ENCODE data around the gene TSPAN9. TPM values are rescaled to one million over a fixed set of nuclear protein-coding genes. Genes with fewer than 3 reads are reported as not detected.

TSPAN9 gene
- total RNA-seq, 1 experiment from 2014 or later, result 23.0 TPM

- Histone ChIP-seq H3K4me3 (no peak overlapping the region), H3K36me3 (peaks cover 74% of the 10 kb centered on the region), H3K9me3 (replicated peaks) (no peaks in the 10 kb centered on the region), H3K4me1 (replicated peaks) (no peaks in the 10 kb centered on the region), H3K27ac (no peak overlapping the region), H3K27me3 (replicated peaks) (no peaks in the 10 kb centered on the region)
- no peak for DNase-seq (ENCODE audit: low read depth in 1 of 2, low spot score in 2 of 2)
Measured at GRCh38 chr12:3040026-3040656, 37.0 kb upstream of the TSPAN9 start.

- Histone ChIP-seq H3K4me1 (replicated peaks) (no peaks in the 10 kb centered on the region), H3K4me3 (no peak overlapping the region), H3K27ac (no peak overlapping the region), H3K9me3 (replicated peaks) (no peaks in the 10 kb centered on the region), H3K36me3 (peaks cover 68% of the 10 kb centered on the region), H3K27me3 (replicated peaks) (no peaks in the 10 kb centered on the region)
- no peak for DNase-seq (ENCODE audit: low read depth in 1 of 2, low spot score in 2 of 2)
Measured at GRCh38 chr12:3040663-3041544, 36.3 kb upstream of the TSPAN9 start.

DNA sequence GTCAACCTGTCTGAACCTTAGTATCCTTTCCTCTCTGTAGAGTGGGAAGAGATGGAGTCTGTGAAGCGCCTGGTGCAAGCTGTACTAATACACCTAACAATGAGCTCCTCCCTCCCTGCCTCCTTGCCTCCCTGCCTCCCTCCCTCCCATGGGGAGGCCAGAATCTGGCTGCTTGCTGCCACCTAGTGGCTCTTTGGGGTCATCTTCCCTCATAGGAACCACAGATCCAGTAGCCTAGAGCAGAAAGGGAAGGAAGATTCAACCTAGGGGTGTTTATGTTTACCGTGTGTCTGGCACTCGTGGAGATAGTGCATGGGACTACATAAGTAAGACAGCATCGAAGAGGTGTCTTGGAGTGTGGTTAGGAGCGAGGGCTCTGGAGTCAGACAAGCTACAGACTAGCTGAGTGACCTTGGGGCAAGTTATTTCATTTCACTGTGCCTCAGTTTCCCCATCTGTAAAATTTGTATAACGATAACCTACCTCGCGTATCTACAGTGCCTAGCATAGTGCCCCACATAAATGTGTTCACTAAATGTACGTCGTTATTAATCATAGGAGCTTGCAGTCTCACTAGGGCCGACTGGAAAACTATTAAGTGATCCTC, 35.5 kb upstream of the TSPAN9 start:
- peak in 1 of 2 experiments; percentile 57 for DNase-seq (ENCODE audit: low read depth in 1 of 2, low spot score in 2 of 2)

DNA sequence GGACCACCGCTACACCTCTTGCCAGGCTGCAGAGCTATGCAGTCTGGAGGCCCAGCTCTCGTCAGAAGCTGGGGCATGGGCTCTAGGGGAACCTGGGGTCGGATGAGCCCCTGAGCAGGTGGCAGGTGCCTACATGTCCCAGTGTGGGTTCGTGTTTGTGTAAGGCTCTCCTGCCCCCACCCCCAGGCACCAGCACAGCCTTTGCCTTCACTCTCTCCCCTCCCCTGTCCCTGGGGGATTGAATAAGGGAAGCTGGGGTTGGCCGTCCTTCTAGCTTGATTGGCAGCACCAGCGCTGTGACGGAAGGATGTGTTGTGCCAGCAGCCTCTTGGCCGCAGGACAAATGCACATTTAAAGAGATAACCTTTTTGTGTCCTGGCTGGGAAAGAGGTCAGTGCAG, 34.8 kb upstream of the TSPAN9 start:
- no peaks in the 10 kb centered on the region for H3K27me3 ChIP-seq (replicated peaks)
- H3K27ac ChIP-seq, result no peak overlapping the region
- no peaks in the 10 kb centered on the region for H3K9me3 ChIP-seq (replicated peaks)
- no peak for DNase-seq (ENCODE audit: low read depth in 1 of 2, low spot score in 2 of 2)
- no peak overlapping the region for H3K4me3 ChIP-seq
- H3K4me1 ChIP-seq (replicated peaks), result 0 out of 2 replicates have a peak, but pooled peaks cover 4% of the 10 kb centered on the region
- H3K36me3 ChIP-seq, result peaks cover 53% of the 10 kb centered on the region

More for the DNA sequence above, 35.5 kb upstream of the TSPAN9 start:
- H3K27ac ChIP-seq, result no peak overlapping the region
- H3K4me1 ChIP-seq (replicated peaks), result 0 out of 2 replicates have a peak, but pooled peaks cover 4% of the 10 kb centered on the region
- H3K27me3 ChIP-seq (replicated peaks), result no peaks in the 10 kb centered on the region
- peaks cover 60% of the 10 kb centered on the region for H3K36me3 ChIP-seq
- H3K9me3 ChIP-seq (replicated peaks), result no peaks in the 10 kb centered on the region
- no peak overlapping the region for H3K4me3 ChIP-seq

DNA sequence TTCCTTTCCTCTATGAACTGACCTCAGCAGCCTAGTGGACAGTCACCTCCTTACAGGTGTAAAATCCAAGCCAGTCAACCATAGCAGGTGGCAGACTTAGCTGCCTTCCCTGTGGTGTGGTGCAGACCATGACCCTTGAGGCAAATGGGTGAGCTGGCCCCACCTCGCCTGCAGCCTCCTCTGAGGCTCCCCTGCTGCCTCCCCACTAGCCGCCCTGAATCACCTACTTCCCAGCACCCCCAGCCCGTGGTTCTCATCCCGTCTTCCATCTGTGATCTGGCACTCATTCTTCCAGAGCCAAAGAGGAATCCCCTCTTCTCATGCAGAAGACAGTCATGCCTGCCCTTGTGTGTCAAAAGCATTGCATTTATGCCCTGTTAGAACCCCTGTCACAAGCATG, 34.4 kb upstream of the TSPAN9 start:
- Histone ChIP-seq H3K27me3 (replicated peaks) (no peaks in the 10 kb centered on the region), H3K36me3 (peaks cover 48% of the 10 kb centered on the region), H3K4me3 (no peak overlapping the region), H3K9me3 (replicated peaks) (no peaks in the 10 kb centered on the region), H3K27ac (no peak overlapping the region), H3K4me1 (replicated peaks) (0 out of 2 replicates have a peak, but pooled peaks cover 4% of the 10 kb centered on the region)
- no peak for DNase-seq (ENCODE audit: low read depth in 1 of 2, low spot score in 2 of 2)

- H3K9me3 ChIP-seq (replicated peaks), result no peaks in the 10 kb centered on the region
- H3K4me3 ChIP-seq, result no peak overlapping the region
- no peak for DNase-seq (ENCODE audit: low read depth in 1 of 2, low spot score in 2 of 2)
Measured at GRCh38 chr12:3043406-3043805, 33.8 kb upstream of the TSPAN9 start.

GRCh38 chr12:3044141-3044630, 33.0 kb upstream of the TSPAN9 start:
- Histone ChIP-seq H3K9me3 (replicated peaks) (no peaks in the 10 kb centered on the region), H3K27ac (no peak overlapping the region)
- no peak for DNase-seq (ENCODE audit: low read depth in 1 of 2, low spot score in 2 of 2)

More at GRCh38 chr12:3043406-3043805, 33.8 kb upstream of the TSPAN9 start:
- Histone ChIP-seq H3K4me1 (replicated peaks) (0 out of 2 replicates have a peak, but pooled peaks cover 4% of the 10 kb centered on the region), H3K36me3 (peaks cover 43% of the 10 kb centered on the region), H3K27me3 (replicated peaks) (no peaks in the 10 kb centered on the region), H3K27ac (no peak overlapping the region)

DNA sequence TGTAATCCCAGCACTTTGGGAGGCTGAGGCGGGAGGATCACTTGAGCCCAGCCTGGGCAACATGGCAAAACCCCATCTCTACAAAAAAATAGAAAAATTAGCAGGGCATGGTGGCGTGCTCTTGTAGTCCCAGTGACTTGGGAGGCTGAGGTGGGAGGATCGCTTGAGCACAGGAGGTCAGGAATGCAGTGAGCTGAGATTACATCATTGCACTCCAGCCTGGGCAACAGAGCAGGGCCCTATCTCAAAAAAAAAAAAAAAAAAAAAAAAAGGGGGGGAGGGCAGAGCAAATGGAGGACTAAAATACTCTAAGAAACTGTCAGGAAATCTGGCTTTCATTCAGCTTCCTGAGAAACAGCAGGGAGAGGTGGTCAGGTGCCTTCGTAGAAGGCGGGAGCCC, 31.7 kb upstream of the TSPAN9 start:
- Histone ChIP-seq H3K4me1 (replicated peaks) (0 out of 2 replicates have a peak, but pooled peaks cover 4% of the 10 kb centered on the region), H3K27ac (no peak overlapping the region), H3K4me3 (no peak overlapping the region), H3K9me3 (replicated peaks) (no peaks in the 10 kb centered on the region), H3K36me3 (peaks cover 22% of the 10 kb centered on the region), H3K27me3 (replicated peaks) (no peaks in the 10 kb centered on the region)
- DNase-seq (ENCODE audit: low read depth in 1 of 2, low spot score in 2 of 2), result no peak

More at GRCh38 chr12:3044141-3044630, 33.0 kb upstream of the TSPAN9 start:
- Histone ChIP-seq H3K27me3 (replicated peaks) (no peaks in the 10 kb centered on the region), H3K4me1 (replicated peaks) (0 out of 2 replicates have a peak, but pooled peaks cover 4% of the 10 kb centered on the region), H3K4me3 (no peak overlapping the region), H3K36me3 (peaks cover 35% of the 10 kb centered on the region)

DNA sequence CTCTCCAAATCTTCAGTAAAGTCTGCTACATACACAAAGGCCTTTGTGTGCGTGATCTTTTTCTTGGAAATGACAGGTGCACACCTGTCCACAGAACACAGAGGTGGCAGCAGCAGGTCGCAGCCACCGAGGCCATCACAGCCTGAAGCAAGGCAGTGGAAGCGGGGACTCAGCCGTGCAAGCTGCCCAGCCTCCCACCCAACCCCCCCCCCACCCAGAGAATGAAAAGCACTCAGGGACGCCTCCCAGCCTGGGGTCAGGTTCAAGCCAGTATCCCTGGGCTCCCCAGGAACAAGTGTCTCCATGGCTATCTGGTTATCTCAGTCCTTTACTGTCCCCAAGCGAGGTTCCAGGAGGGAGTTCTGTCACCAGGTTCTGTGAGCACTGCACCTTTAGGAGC, 31.2 kb upstream of the TSPAN9 start:
- DNase-seq (ENCODE audit: low read depth in 1 of 2, low spot score in 2 of 2), result no peak
- H3K27ac ChIP-seq, result no peak overlapping the region

GRCh38 chr12:3046441-3047200, 30.6 kb upstream of the TSPAN9 start:
- H3K27me3 ChIP-seq (replicated peaks), result no peaks in the 10 kb centered on the region
- H3K27ac ChIP-seq, result no peak overlapping the region
- no peak for DNase-seq (ENCODE audit: low read depth in 1 of 2, low spot score in 2 of 2)

More for the DNA sequence above, 31.2 kb upstream of the TSPAN9 start:
- Histone ChIP-seq H3K36me3 (peaks cover 17% of the 10 kb centered on the region), H3K4me3 (no peak overlapping the region), H3K27me3 (replicated peaks) (no peaks in the 10 kb centered on the region), H3K9me3 (replicated peaks) (no peaks in the 10 kb centered on the region), H3K4me1 (replicated peaks) (0 out of 2 replicates have a peak, but pooled peaks cover 4% of the 10 kb centered on the region)

GRCh38 chr12:3047961-3048360, 29.2 kb upstream of the TSPAN9 start:
- Histone ChIP-seq H3K4me1 (replicated peaks) (0 out of 2 replicates have a peak, but pooled peaks cover 4% of the 10 kb centered on the region), H3K4me3 (no peak overlapping the region), H3K9me3 (replicated peaks) (no peaks in the 10 kb centered on the region), H3K27ac (no peak overlapping the region), H3K36me3 (0 out of 2 replicates have a peak, but pooled peaks cover 6% of the 10 kb centered on the region), H3K27me3 (replicated peaks) (no peaks in the 10 kb centered on the region)
- DNase-seq (ENCODE audit: low read depth in 1 of 2, low spot score in 2 of 2), result no peak

More at GRCh38 chr12:3046441-3047200, 30.6 kb upstream of the TSPAN9 start:
- H3K9me3 ChIP-seq (replicated peaks), result no peaks in the 10 kb centered on the region
- H3K4me3 ChIP-seq, result no peak overlapping the region
- H3K4me1 ChIP-seq (replicated peaks), result 0 out of 2 replicates have a peak, but pooled peaks cover 4% of the 10 kb centered on the region
- peaks cover 13% of the 10 kb centered on the region for H3K36me3 ChIP-seq

DNA sequence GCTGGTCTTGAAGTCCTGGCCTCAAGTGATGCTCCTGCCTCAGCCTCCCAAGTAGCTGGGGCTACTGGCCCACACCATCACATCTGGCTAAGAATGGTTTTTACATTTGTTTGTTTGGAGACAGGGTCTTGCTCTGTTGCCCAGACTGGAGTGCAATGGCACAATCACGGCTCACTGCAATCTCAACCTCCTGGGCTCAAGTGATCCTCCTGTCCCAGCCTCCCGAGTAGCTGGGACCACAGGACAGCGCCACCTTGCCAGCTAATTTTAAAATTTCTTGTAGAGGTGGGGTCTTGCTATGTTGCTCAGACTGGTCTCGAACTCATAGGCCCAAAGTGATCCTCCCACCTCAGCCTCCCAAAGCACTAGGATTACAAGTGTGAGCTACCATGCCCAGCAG, 28.6 kb upstream of the TSPAN9 start:
- 0 out of 2 replicates have a peak, but pooled peaks cover 4% of the 10 kb centered on the region for H3K4me1 ChIP-seq (replicated peaks)
- no peaks in the 10 kb centered on the region for H3K9me3 ChIP-seq (replicated peaks)
- H3K36me3 ChIP-seq, result 0 out of 2 replicates have a peak, but pooled peaks cover 5% of the 10 kb centered on the region
- no peaks in the 10 kb centered on the region for H3K27me3 ChIP-seq (replicated peaks)
- no peak overlapping the region for H3K27ac ChIP-seq
- no peak overlapping the region for H3K4me3 ChIP-seq
- DNase-seq (ENCODE audit: low read depth in 1 of 2, low spot score in 2 of 2), result no peak

GRCh38 chr12:3049176-3049575, 28.0 kb upstream of the TSPAN9 start:
- Histone ChIP-seq H3K27me3 (replicated peaks) (no peaks in the 10 kb centered on the region), H3K36me3 (no peaks in the 10 kb centered on the region), H3K9me3 (replicated peaks) (no peaks in the 10 kb centered on the region), H3K27ac (no peak overlapping the region), H3K4me3 (no peak overlapping the region), H3K4me1 (replicated peaks) (0 out of 2 replicates have a peak, but pooled peaks cover 4% of the 10 kb centered on the region)
- DNase-seq (ENCODE audit: low read depth in 1 of 2, low spot score in 2 of 2), result no peak

All from SJSA1 (cell line).